ENCODE results near the gene RNF25.
"Not testable (repeated sequence)": the region's sequence is repeated elsewhere in the genome, so short reads cannot be mapped to it uniquely, and the experiment has no call there.

The RNF25 gene

GRCh38 chr2:218687400-218688060, 15.7 kb upstream of the RNF25 start:
- DNase-seq, result not testable (repeated sequence)

- DNase-seq, result no peak
Measured at GRCh38 chr2:218680061-218680460, 8.3 kb upstream of the RNF25 start.

- no peak for DNase-seq
Measured at GRCh38 chr2:218679119-218679518, 7.3 kb upstream of the RNF25 start.

GRCh38 chr2:218671097-218671653, 627 bp downstream of the RNF25 start:
- no peak for DNase-seq

- DNase-seq, result no peak
Measured at GRCh38 chr2:218664653-218665052, 7.1 kb downstream of the RNF25 start.

- DNase-seq, result no peak
Measured at GRCh38 chr2:218663901-218664300, 7.9 kb downstream of the RNF25 start.

GRCh38 chr2:218662827-218663226, 9.0 kb downstream of the RNF25 start:
- no peak for DNase-seq

- DNase-seq, result no peak
Measured at GRCh38 chr2:218662377-218662776, 9.4 kb downstream of the RNF25 start.

GRCh38 chr2:218659988-218660358, 11.8 kb downstream of the RNF25 start:
- no peak for DNase-seq

- DNase-seq, result peak; percentile 88
Measured at GRCh38 chr2:218659258-218659987, 12.4 kb downstream of the RNF25 start, which contains the start of the genes BCS1L and ZNF142. Gene BCS1L (plus strand): TSS chr2:218659683. CDS start chr2:218660988, 1,305 bp downstream. Gene ZNF142 (minus strand): TSS chr2:218659623. CDS start chr2:218656429, 3,194 bp downstream.

GRCh38 chr2:218658671-218659257, 13.0 kb downstream of the RNF25 start:
- no peak for DNase-seq

GRCh38 chr2:218655751-218656150, 16.1 kb downstream of the RNF25 start:
- no peak for DNase-seq

- DNase-seq, result no peak
Measured at GRCh38 chr2:218648787-218649100, 23.1 kb downstream of the RNF25 start.

- no peak for DNase-seq
Measured at GRCh38 chr2:218648088-218648786, 23.6 kb downstream of the RNF25 start.

GRCh38 chr2:218645126-218645525, 26.7 kb downstream of the RNF25 start:
- no peak for DNase-seq

- no peak for DNase-seq
Measured at GRCh38 chr2:218644721-218645120, 27.1 kb downstream of the RNF25 start.

- no peak for DNase-seq
Measured at GRCh38 chr2:218643751-218644310, 28.0 kb downstream of the RNF25 start.

- no peak for DNase-seq
Measured at GRCh38 chr2:218642786-218643185, 29.0 kb downstream of the RNF25 start.

- no peak for DNase-seq
Measured at GRCh38 chr2:218642121-218642656, 29.6 kb downstream of the RNF25 start.

GRCh38 chr2:218638372-218638771, 33.4 kb downstream of the RNF25 start:
- DNase-seq, result no peak

- no peak for DNase-seq
Measured at GRCh38 chr2:218635719-218636118, 36.1 kb downstream of the RNF25 start.

- DNase-seq, result no peak
Measured at GRCh38 chr2:218631837-218632236, 40.0 kb downstream of the RNF25 start.
